Vagina (tissue), 2 donors: Measurements from ENCODE around the gene CCR9.

ENCODE experiments used
- CTCF ChIP-seq, 3 experiments: fragments of 450-650 bp in 2 of 3; fragments of 200-600 bp in 1 of 3; sonication (generic) in 1 of 3; IDR thresholded peaks; one replicate each; pipeline ENCODE4 v1.5.1; 2017 to 2019; ENCODE audit warnings: antibody characterized with exemption in 3 of 3, mild to moderate bottlenecking in 2 of 3, moderate library complexity in 2 of 3
- POLR2A ChIP-seq, 2 donors: fragments of 450-650 bp; IDR thresholded peaks; one replicate each; pipeline ENCODE4 v1.6.1; 2017; ENCODE audit warnings: antibody characterized with exemption in 2 of 2, mild to moderate bottlenecking in 2 of 2, moderate library complexity in 2 of 2

DNA sequence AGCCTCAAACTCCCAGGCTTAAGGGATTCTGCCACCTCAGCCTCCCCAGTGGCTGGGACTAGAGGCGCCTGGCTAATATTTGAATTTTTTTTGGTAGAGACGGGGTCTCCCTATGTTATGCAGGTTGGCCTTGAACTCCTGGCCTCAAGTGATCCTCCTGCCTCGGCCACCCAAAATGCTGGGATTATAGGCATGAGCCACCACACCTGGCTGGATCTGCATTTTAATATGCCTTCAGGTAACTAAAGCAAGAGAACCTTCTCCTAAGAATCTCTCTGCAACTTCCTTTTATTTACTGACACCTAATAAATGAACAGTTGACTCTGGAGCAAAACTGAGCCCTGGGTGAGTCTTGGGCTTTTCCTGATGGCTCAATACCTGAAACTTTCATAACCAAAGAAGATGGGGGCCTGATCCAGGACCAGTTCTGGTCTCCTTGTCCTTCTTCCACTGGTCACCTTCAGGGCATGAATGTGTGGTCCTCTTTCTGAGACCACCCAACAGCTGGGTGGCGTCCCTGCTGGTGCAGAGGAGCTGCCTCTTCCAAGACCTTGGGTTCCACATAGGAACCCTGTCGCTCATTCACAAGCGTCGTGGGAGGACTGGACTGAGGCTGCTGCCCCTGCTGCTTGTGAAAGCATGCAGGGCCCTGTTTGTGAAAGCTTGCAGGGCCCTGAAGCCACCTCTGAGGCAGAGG, 28.2 kb downstream of the CCR9 start:
- TF ChIP-seq POLR2A (IDR thresholded peaks at IDR 0.05) (no peak), CTCF (IDR thresholded peaks at IDR 0.05) (no peak)
